Measurements from ENCODE around the gene FARP2. TPM values are rescaled to one million over a fixed set of nuclear protein-coding genes. Genes with fewer than 3 reads are reported as not detected.
"Not testable (repeated sequence)": the region's sequence is repeated elsewhere in the genome, so short reads cannot be mapped to it uniquely, and the experiment has no call there.

FARP2 gene
- total and polyA plus RNA-seq, 4 donors = 9.9 to 49.7 (median 27.4) TPM

DNA sequence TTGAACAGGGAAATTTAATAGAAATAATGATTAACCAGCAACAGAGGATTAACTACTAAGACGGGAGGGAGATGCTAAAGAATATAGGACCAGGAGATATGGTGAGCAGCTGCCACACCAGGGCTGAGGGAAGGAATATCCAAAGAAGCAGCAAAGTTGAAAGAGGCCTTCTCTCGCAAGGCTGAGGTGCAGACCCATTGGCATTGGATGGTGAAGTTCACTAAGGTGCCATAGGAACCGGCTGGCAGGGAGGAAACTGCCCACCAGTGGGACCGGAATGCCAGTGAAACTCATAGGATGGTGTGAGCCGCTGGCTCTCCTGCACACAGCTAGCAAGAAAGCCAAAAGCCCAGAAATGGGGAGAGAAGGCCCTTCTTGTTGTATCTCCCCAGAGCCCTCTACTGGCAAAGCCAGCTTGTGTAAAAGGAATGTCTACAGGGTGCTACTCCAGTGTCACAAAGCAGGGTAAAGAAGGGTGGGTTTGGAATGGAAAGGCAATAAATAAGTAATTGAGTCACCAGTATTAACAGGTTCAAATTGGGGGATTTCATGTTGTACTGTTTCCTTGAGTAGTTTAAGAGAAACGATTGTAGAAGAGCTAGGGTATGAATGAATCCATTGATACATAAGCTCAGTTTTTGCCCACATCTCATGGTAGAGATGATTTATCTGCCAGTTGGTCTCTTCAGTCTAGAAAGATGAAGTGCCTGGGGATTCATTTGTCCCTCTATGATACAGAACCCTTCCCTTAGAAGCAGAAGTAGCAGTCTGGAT is 36.0 kb downstream of the FARP2 start:
- Histone ChIP-seq H3K36me3 (ENCODE audit: control insufficient read depth in 4 of 4, insufficient read depth in 4 of 4, low read length in 4 of 4) (peaks cover 0 to 4% (median 2%) of the 10 kb centered on the region in 4 donors), H3K9ac (ENCODE audit: insufficient read depth in 1 of 2, low read length in 2 of 2) (no peak overlapping the region), H3K9me3 (ENCODE audit: control insufficient read depth in 4 of 4, insufficient read depth in 3 of 4, low read length in 3 of 4) (no peaks in the 10 kb centered on the region), H3K4me3 (no peak overlapping the region), H3K4me1 (ENCODE audit: control insufficient read depth in 5 of 5, insufficient read depth in 5 of 5, low read length in 5 of 5) (peaks cover 0 to 4% (median 0%) of the 10 kb centered on the region in 5 donors), H3K27me3 (ENCODE audit: control insufficient read depth in 3 of 3, insufficient read depth in 3 of 3, low read length in 2 of 3) (no peaks in the 10 kb centered on the region), H3K27ac (ENCODE audit: low read depth in 1 of 2, low read length in 1 of 2) (no peak overlapping the region)
- ATAC-seq (ENCODE audit: insufficient read depth, low FRiP score) = no peak
- TF ChIP-seq, protein P1, sequence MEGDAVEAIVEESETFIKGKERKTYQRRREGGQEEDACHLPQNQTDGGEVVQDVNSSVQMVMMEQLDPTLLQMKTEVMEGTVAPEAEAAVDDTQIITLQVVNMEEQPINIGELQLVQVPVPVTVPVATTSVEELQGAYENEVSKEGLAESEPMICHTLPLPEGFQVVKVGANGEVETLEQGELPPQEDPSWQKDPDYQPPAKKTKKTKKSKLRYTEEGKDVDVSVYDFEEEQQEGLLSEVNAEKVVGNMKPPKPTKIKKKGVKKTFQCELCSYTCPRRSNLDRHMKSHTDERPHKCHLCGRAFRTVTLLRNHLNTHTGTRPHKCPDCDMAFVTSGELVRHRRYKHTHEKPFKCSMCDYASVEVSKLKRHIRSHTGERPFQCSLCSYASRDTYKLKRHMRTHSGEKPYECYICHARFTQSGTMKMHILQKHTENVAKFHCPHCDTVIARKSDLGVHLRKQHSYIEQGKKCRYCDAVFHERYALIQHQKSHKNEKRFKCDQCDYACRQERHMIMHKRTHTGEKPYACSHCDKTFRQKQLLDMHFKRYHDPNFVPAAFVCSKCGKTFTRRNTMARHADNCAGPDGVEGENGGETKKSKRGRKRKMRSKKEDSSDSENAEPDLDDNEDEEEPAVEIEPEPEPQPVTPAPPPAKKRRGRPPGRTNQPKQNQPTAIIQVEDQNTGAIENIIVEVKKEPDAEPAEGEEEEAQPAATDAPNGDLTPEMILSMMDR (IDR thresholded peaks at IDR 0.05; ENCODE audit: control extremely low read depth, extremely low read depth) = peak; percentile 14
- WGBS, 2 donors = 80 to 85% methylated on average over 6 of the region's 6 CpGs
- peak; percentile 31 to 53 (median 41) for DNase-seq

DNA sequence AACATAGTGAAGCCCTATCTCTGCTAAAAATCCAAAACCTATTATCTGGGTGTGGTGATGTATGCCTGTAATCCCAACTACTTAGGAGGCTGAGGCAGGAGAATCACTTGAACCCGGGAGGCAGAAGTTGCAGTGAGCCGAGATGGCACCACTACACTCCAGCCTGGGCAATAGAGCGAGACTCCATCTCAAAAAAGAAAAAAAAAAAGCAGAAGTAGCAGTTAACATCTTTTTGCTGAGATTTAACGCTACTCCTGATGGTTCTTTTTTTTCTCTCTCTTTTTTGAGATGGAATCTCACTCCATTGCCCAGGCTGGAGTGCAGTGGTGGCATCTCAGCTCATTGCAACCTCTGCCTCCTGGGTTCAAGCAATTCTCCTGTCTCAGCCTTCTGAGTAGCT is 36.7 kb downstream of the FARP2 start:
- H3K9ac ChIP-seq (ENCODE audit: insufficient read depth in 1 of 2, low read length in 2 of 2); H3K36me3 ChIP-seq (ENCODE audit: control insufficient read depth in 4 of 4, insufficient read depth in 4 of 4, low read length in 4 of 4); H3K9me3 ChIP-seq (ENCODE audit: control insufficient read depth in 4 of 4, insufficient read depth in 3 of 4, low read length in 3 of 4); H3K4me3 ChIP-seq; H3K27me3 ChIP-seq (ENCODE audit: control insufficient read depth in 3 of 3, insufficient read depth in 3 of 3, low read length in 2 of 3); DNase-seq; ATAC-seq (ENCODE audit: insufficient read depth, low FRiP score); H3K4me1 ChIP-seq (ENCODE audit: control insufficient read depth in 5 of 5, insufficient read depth in 5 of 5, low read length in 5 of 5); H3K27ac ChIP-seq (ENCODE audit: low read depth in 1 of 2, low read length in 1 of 2): not testable (repeated sequence)
- 95 to 98% methylated on average over 4 of the region's 4 CpGs for WGBS, 2 donors

DNA sequence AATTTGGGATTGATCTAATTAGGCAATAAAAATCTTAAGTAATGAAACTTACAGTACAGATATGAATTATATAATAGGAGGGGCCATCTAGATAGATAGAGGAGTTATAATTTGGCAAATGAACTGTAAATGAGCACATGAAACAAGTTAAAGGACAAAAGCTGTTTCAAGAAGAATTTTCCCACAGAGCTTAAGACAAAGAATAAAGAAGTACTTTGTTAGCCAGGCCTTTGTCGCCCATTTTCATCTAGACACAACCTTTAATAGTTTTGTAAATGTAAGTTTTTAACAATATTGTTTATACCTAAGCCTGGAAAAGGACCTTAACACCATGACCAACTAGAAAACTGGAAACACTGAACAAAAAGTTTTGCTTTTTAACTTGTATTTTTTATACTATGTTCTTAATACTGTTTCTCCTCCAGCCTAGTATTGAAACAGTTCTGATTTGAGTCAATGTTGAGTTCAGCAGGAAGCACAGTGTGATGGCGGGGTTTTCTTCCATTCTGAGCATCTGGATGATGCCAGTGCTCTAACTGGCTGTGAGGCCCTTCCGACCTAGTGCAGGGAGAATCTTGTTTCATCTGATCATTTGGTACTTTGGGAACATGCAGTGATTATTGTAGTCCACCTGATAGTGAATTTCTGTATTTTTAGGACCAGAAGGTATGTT is 37.6 kb downstream of the FARP2 start:
- DNase-seq = no peak
- H3K27me3 ChIP-seq (ENCODE audit: control insufficient read depth in 3 of 3, insufficient read depth in 3 of 3, low read length in 2 of 3) = no peaks in the 10 kb centered on the region
- no peak overlapping the region for H3K4me3 ChIP-seq
- TF ChIP-seq, protein P1 (IDR thresholded peaks at IDR 0.05; ENCODE audit: control extremely low read depth, extremely low read depth) = no peak
- ATAC-seq (ENCODE audit: insufficient read depth, low FRiP score) = no peak
- WGBS, 2 donors = 93 to 94% methylated on average over 3 of the region's 3 CpGs
- peaks cover 0 to 4% (median 0%) of the 10 kb centered on the region in 5 donors for H3K4me1 ChIP-seq (ENCODE audit: control insufficient read depth in 5 of 5, insufficient read depth in 5 of 5, low read length in 5 of 5)
- no peak overlapping the region for H3K9ac ChIP-seq (ENCODE audit: insufficient read depth in 1 of 2, low read length in 2 of 2)
- no peaks in the 10 kb centered on the region for H3K9me3 ChIP-seq (ENCODE audit: control insufficient read depth in 4 of 4, insufficient read depth in 3 of 4, low read length in 3 of 4)
- H3K36me3 ChIP-seq (ENCODE audit: control insufficient read depth in 4 of 4, insufficient read depth in 4 of 4, low read length in 4 of 4) = peaks cover 0 to 4% (median 2%) of the 10 kb centered on the region in 4 donors
- no peak overlapping the region for H3K27ac ChIP-seq (ENCODE audit: low read depth in 1 of 2, low read length in 1 of 2)

DNA sequence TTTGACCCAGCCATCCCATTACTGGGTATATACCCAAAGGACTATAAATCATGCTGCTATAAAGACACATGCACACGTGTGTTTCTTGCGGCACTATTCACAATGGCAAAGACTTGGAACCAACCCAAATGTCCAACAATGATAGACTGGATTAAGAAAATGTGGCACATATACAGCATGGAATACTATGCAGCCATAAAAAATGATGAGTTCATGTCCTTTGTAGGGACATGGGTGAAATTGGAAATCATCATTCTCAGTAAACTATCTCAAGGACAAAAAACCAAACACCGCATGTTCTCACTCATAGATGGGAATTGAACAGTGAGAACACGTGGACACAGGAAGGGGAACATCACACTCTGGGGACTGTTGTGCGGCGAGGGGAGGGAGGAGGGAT is 40.7 kb downstream of the FARP2 start:
- H3K27me3 ChIP-seq (ENCODE audit: control insufficient read depth in 3 of 3, insufficient read depth in 3 of 3, low read length in 2 of 3); H3K9me3 ChIP-seq (ENCODE audit: control insufficient read depth in 4 of 4, insufficient read depth in 3 of 4, low read length in 3 of 4); H3K4me1 ChIP-seq (ENCODE audit: control insufficient read depth in 5 of 5, insufficient read depth in 5 of 5, low read length in 5 of 5); H3K36me3 ChIP-seq (ENCODE audit: control insufficient read depth in 4 of 4, insufficient read depth in 4 of 4, low read length in 4 of 4); H3K4me3 ChIP-seq; H3K27ac ChIP-seq (ENCODE audit: low read depth in 1 of 2, low read length in 1 of 2); DNase-seq; H3K9ac ChIP-seq (ENCODE audit: insufficient read depth in 1 of 2, low read length in 2 of 2); ATAC-seq (ENCODE audit: insufficient read depth, low FRiP score): not testable (repeated sequence)
- 94 to 98% methylated on average over 6 of the region's 6 CpGs for WGBS, 2 donors

All from lung (tissue), 12 donors.